ENCODE data around the gene TP53BP2.

DNA sequence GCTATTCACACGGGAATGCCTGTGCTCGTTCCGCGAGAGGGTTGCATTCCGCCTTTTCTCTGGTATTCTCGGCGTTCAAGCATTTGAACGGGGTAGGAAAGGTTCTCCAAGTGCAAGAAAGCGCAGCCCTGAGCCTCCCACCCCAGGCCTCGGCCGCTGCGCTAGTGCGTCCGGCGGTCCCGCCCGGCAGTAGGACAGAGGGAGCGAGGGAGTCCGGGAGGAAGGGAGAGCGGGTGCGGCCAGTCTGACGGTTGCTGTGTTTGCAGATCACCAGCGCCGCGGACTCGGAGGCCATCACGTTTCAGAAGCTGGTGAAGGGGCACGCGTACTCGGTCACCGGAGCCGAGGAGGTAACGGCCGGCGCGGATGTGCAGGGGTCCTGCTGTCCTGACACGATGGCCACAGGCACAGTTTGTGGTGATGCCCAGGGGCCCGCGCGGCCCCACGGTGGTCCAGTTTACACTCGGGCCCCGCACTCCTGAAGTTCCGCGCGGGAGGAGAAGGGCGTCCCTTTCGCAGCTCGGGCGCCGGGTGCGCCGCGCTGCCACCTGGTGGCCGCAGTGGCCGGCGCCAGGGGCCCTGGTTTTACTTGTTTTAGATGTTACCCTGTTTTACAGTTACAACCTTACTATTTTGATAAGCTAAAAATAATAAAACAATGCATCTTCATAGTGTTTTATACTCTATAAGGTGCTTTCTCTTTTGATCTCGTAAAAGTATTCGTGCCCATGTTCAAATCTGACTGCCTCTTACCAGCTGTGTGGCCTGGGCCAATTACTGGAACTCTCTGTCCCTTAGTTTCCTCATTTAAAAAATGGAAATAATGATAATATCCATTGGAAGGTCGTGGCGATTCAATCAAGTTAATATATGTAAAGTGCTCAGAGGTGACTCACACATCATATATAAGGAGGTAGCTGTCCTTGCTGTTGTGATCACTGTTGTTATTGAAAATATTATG, 96.7 kb downstream of the TP53BP2 start:
- TF ChIP-seq TAF1 (IDR thresholded peaks at IDR 0.05; ENCODE audit: borderline replicate concordance, low read depth, low read length): no peak
- TF ChIP-seq POLR2AphosphoS5 (IDR thresholded peaks at IDR 0.05; ENCODE audit: low read depth, low read length): no peak

All from GM12892 (cell line).